HEK293 (cell line): Measurements from ENCODE around the gene CFAP299.

ENCODE experiments used
- CTCF ChIA-PET: fragments of 350-600 bp; formaldehyde crosslinking; extraction: SDS; loops from one replicate; lab custom pipeline; 2021; ENCODE audit warnings: antibody characterized with exemption; lab: Yijun Ruan, JAX
- POLR2A ChIA-PET: fragments of 300-600 bp; formaldehyde crosslinking; extraction: SDS; loops from one replicate; lab custom pipeline; 2020; ENCODE audit warnings: antibody characterized with exemption, inconsistent platforms; lab: Yijun Ruan, JAX
- H3K27ac ChIP-seq: fragments of 200-500 bp; sonication (Bioruptor generic); 2 replicates; pipeline ENCODE4 v1.5.1; 2014; ENCODE audit warnings: low read depth, low read length, control low read depth, inconsistent platforms; ENCODE audit errors: extremely low read depth
- H3K36me3 ChIP-seq, 2 experiments: fragments of 200-500 bp in 1 of 2; sonication (Bioruptor generic) in 1 of 2; 1 replicate in 1 of 2; 2 replicates in 1 of 2; pipeline ENCODE4 v1.5.1; 2014 to 2017; ENCODE audit warnings: inconsistent platforms in 2 of 2, low read length in 2 of 2; ENCODE audit not compliant: control insufficient read depth in 2 of 2, insufficient read depth in 1 of 2
- H3K4me1 ChIP-seq: fragments of 200-500 bp; sonication (Bioruptor generic); 2 replicates; pipeline ENCODE4 v1.5.1; 2014; ENCODE audit warnings: mild to moderate bottlenecking, low read length, inconsistent platforms; ENCODE audit not compliant: control insufficient read depth, insufficient read depth
- H3K4me3 ChIP-seq: 2 replicates; pipeline ENCODE4 v1.5.1; 2011; ENCODE audit warnings: low read depth, mild to moderate bottlenecking, control low read depth, low read length, moderate library complexity
- H3K9me3 ChIP-seq: fragments of 200-500 bp; sonication (Bioruptor generic); 2 replicates; pipeline ENCODE4 v1.5.1; 2014; ENCODE audit warnings: low read depth, low read length, inconsistent platforms; ENCODE audit not compliant: control insufficient read depth, insufficient read depth
- BCL11B ChIP-seq: fragments of 450-650 bp; formaldehyde crosslinking; IDR thresholded peaks from 2 replicates; pipeline ENCODE4 v1.5.1; 2016; ENCODE audit warnings: low read depth, missing biosample characterization, missing genetic modification characterization
- KLF1 ChIP-seq: fragments of 450-650 bp; formaldehyde crosslinking; IDR thresholded peaks from 2 replicates; pipeline ENCODE4 v1.5.1; 2016; ENCODE audit warnings: missing biosample characterization, missing genetic modification characterization
- SCRT2 ChIP-seq: fragments of 450-650 bp; formaldehyde crosslinking; IDR thresholded peaks from 2 replicates; pipeline ENCODE4 v1.5.1; 2016; ENCODE audit warnings: missing biosample characterization, missing genetic modification characterization
- TCF7L2 ChIP-seq: IDR thresholded peaks from 2 replicates; pipeline ENCODE4 v1.6.1; 2011; ENCODE audit warnings: low read depth, mild to moderate bottlenecking, inconsistent platforms, low read length, moderate library complexity, borderline replicate concordance
- ZFHX2 ChIP-seq: fragments of 450-650 bp; formaldehyde crosslinking; conservative IDR thresholded peaks from 2 replicates; pipeline ENCODE4 v1.5.1; 2016; ENCODE audit warnings: missing biosample characterization, missing genetic modification characterization
- ZNF112 ChIP-seq: fragments of 450-650 bp; formaldehyde crosslinking; IDR thresholded peaks from 2 replicates; pipeline ENCODE4 v1.5.0; 2017; ENCODE audit warnings: missing biosample characterization, missing genetic modification characterization
- ZNF132 ChIP-seq: fragments of 450-650 bp; formaldehyde crosslinking; IDR thresholded peaks from 2 replicates; pipeline ENCODE4 v1.5.1; 2017; ENCODE audit warnings: missing biosample characterization, missing genetic modification characterization, borderline replicate concordance
- ZNF140 ChIP-seq: fragments of 450-650 bp; formaldehyde crosslinking; IDR thresholded peaks from 2 replicates; pipeline ENCODE4 v1.5.1; 2016; ENCODE audit warnings: missing biosample characterization, missing genetic modification characterization
- ZNF202 ChIP-seq: fragments of 450-650 bp; formaldehyde crosslinking; IDR thresholded peaks from 2 replicates; pipeline ENCODE4 v1.5.1; 2016; ENCODE audit warnings: missing biosample characterization, missing genetic modification characterization, borderline replicate concordance
- ZNF514 ChIP-seq: fragments of 450-650 bp; formaldehyde crosslinking; IDR thresholded peaks from 2 replicates; pipeline ENCODE4 v1.5.1; 2016; ENCODE audit warnings: missing biosample characterization, missing genetic modification characterization
- ZNF548 ChIP-seq: fragments of 450-650 bp; formaldehyde crosslinking; IDR thresholded peaks from 2 replicates; pipeline ENCODE4 v1.5.1; 2016; ENCODE audit warnings: missing biosample characterization, missing genetic modification characterization
- ZNF549 ChIP-seq: fragments of 450-650 bp; IDR thresholded peaks from 2 replicates; pipeline ENCODE4 v1.5.1; 2018; ENCODE audit warnings: missing biosample characterization, missing genetic modification characterization, mild to moderate bottlenecking, inconsistent platforms, moderate library complexity
- ZNF560 ChIP-seq: fragments of 450-650 bp; formaldehyde crosslinking; IDR thresholded peaks from 2 replicates; pipeline ENCODE4 v1.5.1; 2017; ENCODE audit warnings: missing biosample characterization, missing genetic modification characterization, borderline replicate concordance
- ZNF654 ChIP-seq: fragments of 450-650 bp; formaldehyde crosslinking; IDR thresholded peaks from 2 replicates; pipeline ENCODE4 v1.5.1; 2016; ENCODE audit warnings: low read depth, missing biosample characterization, missing genetic modification characterization
- ZNF707 ChIP-seq: fragments of 450-650 bp; formaldehyde crosslinking; IDR thresholded peaks from 2 replicates; pipeline ENCODE4 v1.5.1; 2016; ENCODE audit warnings: missing biosample characterization, missing genetic modification characterization
- ZNF747 ChIP-seq: fragments of 450-650 bp; formaldehyde crosslinking; IDR thresholded peaks from 2 replicates; pipeline ENCODE4 v1.5.1; 2016; ENCODE audit warnings: missing biosample characterization, missing genetic modification characterization
- TF ChIP-seq, protein P1 (sequence below): fragments of 450-650 bp; formaldehyde crosslinking; IDR thresholded peaks from 2 replicates; pipeline ENCODE4 v1.5.1; 2016; ENCODE audit warnings: missing biosample characterization, missing genetic modification characterization, borderline replicate concordance
- TF ChIP-seq, protein P2 (sequence below): fragments of 450-650 bp; formaldehyde crosslinking; IDR thresholded peaks from 2 replicates; pipeline ENCODE4 v1.5.1; 2016; ENCODE audit warnings: missing biosample characterization, missing genetic modification characterization
- TF ChIP-seq, protein P3 (sequence below): fragments of 450-650 bp; formaldehyde crosslinking; IDR thresholded peaks from 2 replicates; pipeline ENCODE4 v1.5.1; 2016; ENCODE audit warnings: missing biosample characterization, missing genetic modification characterization
- TF ChIP-seq, protein P4 (sequence below): fragments of 450-650 bp; formaldehyde crosslinking; IDR thresholded peaks from 2 replicates; pipeline ENCODE4 v1.5.1; 2017; ENCODE audit warnings: missing biosample characterization, mild to moderate bottlenecking, missing genetic modification characterization, moderate library complexity
- TF ChIP-seq, protein P5 (sequence below): fragments of 450-650 bp; formaldehyde crosslinking; IDR thresholded peaks from 2 replicates; pipeline ENCODE4 v1.5.1; 2016; ENCODE audit warnings: missing biosample characterization, missing genetic modification characterization

Gene CFAP299

DNA sequence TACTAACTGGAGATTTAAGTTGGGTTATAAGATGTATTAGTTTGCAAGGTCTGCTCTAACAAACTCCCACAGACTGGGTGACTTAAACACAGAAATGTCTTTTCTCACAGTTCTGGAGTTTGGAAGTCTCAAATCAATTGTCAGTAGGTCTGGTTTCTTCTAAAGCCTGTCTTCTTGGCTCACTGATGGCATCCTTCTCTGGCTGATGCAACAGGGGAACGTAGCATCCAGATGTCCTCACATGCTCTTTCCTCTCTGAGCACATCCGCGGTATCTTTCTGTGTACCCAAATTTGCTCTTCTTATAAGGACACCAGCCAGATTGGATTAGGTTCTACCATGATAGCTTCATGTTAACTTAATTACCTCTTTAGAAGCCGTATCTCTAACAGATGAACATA lies 631.8 kb downstream of the CFAP299 start:
- no peak for TF ChIP-seq BCL11B
- no peak for TF ChIP-seq ZNF747 (tag by site-specific recombination)
- no peak for TF ChIP-seq ZNF132
- no peak for TF ChIP-seq TCF7L2
- TF ChIP-seq, protein P1, sequence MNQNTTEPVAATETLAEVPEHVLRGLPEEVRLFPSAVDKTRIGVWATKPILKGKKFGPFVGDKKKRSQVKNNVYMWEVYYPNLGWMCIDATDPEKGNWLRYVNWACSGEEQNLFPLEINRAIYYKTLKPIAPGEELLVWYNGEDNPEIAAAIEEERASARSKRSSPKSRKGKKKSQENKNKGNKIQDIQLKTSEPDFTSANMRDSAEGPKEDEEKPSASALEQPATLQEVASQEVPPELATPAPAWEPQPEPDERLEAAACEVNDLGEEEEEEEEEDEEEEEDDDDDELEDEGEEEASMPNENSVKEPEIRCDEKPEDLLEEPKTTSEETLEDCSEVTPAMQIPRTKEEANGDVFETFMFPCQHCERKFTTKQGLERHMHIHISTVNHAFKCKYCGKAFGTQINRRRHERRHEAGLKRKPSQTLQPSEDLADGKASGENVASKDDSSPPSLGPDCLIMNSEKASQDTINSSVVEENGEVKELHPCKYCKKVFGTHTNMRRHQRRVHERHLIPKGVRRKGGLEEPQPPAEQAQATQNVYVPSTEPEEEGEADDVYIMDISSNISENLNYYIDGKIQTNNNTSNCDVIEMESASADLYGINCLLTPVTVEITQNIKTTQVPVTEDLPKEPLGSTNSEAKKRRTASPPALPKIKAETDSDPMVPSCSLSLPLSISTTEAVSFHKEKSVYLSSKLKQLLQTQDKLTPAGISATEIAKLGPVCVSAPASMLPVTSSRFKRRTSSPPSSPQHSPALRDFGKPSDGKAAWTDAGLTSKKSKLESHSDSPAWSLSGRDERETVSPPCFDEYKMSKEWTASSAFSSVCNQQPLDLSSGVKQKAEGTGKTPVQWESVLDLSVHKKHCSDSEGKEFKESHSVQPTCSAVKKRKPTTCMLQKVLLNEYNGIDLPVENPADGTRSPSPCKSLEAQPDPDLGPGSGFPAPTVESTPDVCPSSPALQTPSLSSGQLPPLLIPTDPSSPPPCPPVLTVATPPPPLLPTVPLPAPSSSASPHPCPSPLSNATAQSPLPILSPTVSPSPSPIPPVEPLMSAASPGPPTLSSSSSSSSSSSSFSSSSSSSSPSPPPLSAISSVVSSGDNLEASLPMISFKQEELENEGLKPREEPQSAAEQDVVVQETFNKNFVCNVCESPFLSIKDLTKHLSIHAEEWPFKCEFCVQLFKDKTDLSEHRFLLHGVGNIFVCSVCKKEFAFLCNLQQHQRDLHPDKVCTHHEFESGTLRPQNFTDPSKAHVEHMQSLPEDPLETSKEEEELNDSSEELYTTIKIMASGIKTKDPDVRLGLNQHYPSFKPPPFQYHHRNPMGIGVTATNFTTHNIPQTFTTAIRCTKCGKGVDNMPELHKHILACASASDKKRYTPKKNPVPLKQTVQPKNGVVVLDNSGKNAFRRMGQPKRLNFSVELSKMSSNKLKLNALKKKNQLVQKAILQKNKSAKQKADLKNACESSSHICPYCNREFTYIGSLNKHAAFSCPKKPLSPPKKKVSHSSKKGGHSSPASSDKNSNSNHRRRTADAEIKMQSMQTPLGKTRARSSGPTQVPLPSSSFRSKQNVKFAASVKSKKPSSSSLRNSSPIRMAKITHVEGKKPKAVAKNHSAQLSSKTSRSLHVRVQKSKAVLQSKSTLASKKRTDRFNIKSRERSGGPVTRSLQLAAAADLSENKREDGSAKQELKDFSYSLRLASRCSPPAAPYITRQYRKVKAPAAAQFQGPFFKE (tag by site-specific recombination), result no peak
- TF ChIP-seq, protein P2, sequence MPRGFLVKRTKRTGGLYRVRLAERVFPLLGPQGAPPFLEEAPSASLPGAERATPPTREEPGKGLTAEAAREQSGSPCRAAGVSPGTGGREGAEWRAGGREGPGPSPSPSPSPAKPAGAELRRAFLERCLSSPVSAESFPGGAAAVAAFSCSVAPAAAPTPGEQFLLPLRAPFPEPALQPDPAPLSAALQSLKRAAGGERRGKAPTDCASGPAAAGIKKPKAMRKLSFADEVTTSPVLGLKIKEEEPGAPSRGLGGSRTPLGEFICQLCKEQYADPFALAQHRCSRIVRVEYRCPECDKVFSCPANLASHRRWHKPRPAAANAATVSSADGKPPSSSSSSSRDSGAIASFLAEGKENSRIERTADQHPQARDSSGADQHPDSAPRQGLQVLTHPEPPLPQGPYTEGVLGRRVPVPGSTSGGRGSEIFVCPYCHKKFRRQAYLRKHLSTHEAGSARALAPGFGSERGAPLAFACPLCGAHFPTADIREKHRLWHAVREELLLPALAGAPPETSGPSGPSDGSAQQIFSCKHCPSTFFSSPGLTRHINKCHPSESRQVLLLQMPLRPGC (tag by site-specific recombination), result no peak
- no peak for TF ChIP-seq ZNF140 (tag by site-specific recombination)
- TF ChIP-seq ZNF202 (tag by site-specific recombination), result no peak
- no peak for TF ChIP-seq SCRT2
- TF ChIP-seq, protein P3, sequence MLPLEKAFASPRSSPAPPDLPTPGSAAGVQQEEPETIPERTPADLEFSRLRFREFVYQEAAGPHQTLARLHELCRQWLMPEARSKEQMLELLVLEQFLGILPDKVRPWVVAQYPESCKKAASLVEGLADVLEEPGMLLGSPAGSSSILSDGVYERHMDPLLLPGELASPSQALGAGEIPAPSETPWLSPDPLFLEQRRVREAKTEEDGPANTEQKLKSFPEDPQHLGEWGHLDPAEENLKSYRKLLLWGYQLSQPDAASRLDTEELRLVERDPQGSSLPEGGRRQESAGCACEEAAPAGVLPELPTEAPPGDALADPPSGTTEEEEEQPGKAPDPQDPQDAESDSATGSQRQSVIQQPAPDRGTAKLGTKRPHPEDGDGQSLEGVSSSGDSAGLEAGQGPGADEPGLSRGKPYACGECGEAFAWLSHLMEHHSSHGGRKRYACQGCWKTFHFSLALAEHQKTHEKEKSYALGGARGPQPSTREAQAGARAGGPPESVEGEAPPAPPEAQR (tag by site-specific recombination), result no peak
- Histone ChIP-seq H3K9me3 (no peaks in the 10 kb centered on the region), H3K4me1 (no peaks in the 10 kb centered on the region), H3K4me3 (no peak overlapping the region), H3K36me3 (no peaks in the 10 kb centered on the region), H3K27ac (no peak overlapping the region)
- CTCF ChIA-PET, result no interaction called here
- POLR2A ChIA-PET, result no interaction called here

DNA sequence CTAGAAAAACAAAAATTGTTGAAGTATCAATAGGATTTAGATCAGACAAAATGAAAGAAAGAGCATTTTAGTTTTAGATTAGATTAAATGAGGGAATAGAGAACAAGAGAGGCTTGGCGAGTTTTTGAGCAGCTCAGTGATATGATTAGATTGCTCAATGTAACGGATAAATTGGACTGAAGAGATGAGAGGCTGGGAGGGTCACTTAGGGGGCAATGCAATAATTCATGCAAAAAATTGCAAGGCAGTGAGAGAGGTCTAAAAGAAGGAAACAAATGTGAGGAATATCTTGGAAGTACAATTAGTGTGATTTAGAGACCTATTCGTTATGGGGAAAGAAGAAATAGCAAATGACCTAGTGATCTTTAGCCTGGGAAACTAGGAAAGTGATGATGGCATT lies 644.7 kb downstream of the CFAP299 start:
- ChIA-PET CTCF (interaction anchor here (0.9 kb wide), 1 partner anchor 190 kb away, joined by 3 read pairs; no protein-coding TSS in a partner anchor), POLR2A (no interaction called here)
- Histone ChIP-seq H3K4me1 (no peaks in the 10 kb centered on the region), H3K27ac (no peak overlapping the region), H3K36me3 (no peaks in the 10 kb centered on the region), H3K9me3 (no peaks in the 10 kb centered on the region), H3K4me3 (no peak overlapping the region)
- TF ChIP-seq ZNF548 (tag by site-specific recombination) (no peak), ZNF654 (tag by site-specific recombination) (no peak), ZNF560 (tag by site-specific recombination) (no peak), ZNF707 (tag by site-specific recombination) (no peak), KLF1 (no peak), ZNF514 (tag by site-specific recombination) (no peak), ZNF549 (no peak), ZFHX2 (no peak), ZNF112 (tag by site-specific recombination) (no peak)
- TF ChIP-seq, protein P4, sequence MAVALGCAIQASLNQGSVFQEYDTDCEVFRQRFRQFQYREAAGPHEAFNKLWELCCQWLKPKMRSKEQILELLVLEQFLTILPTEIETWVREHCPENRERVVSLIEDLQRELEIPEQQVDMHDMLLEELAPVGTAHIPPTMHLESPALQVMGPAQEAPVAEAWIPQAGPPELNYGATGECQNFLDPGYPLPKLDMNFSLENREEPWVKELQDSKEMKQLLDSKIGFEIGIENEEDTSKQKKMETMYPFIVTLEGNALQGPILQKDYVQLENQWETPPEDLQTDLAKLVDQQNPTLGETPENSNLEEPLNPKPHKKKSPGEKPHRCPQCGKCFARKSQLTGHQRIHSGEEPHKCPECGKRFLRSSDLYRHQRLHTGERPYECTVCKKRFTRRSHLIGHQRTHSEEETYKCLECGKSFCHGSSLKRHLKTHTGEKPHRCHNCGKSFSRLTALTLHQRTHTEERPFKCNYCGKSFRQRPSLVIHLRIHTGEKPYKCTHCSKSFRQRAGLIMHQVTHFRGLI (tag by site-specific recombination), result no peak
- TF ChIP-seq, protein P5, sequence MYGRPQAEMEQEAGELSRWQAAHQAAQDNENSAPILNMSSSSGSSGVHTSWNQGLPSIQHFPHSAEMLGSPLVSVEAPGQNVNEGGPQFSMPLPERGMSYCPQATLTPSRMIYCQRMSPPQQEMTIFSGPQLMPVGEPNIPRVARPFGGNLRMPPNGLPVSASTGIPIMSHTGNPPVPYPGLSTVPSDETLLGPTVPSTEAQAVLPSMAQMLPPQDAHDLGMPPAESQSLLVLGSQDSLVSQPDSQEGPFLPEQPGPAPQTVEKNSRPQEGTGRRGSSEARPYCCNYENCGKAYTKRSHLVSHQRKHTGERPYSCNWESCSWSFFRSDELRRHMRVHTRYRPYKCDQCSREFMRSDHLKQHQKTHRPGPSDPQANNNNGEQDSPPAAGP (tag by site-specific recombination), result no peak
